ENCODE data around the gene KRT83. TPM values are rescaled to one million over a fixed set of nuclear protein-coding genes. Genes with fewer than 3 reads are reported as not detected.

KRT83 gene
- total RNA-seq, 5 donors from 2014 or later (not counting 1 experiment from before 2014, with no cell fraction given): not detected

DNA sequence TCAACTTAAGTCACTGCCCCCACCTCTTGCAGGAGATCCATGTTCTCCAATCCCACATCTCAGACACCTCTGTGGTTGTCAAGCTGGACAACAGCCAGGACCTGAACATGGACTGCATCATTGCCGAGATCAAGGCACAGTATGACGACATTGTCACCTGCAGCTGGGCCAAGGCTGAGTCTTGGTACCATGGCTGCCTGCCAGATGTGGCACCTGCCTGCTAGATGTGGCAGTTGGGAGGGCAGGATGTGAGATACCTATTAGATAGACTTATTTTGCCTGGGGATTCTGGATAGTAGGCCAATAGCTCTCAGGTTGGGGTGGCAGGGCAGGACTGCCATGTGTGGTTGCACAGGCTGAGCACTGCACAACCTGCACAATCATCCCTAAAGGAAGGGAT, 54.7 kb downstream of the KRT83 start:
- 94% methylated on average over 2 of the region's 2 CpGs for WGBS (ENCODE audit: insufficient coverage)
- Mint-ChIP-seq H3K4me1 (no peaks in the 10 kb centered on the region), H3K36me3 (no peaks in the 10 kb centered on the region), H3K9me3 (no peaks in the 10 kb centered on the region), H3K27me3 (peaks cover 21 to 26% of the 10 kb centered on the region in 2 donors), H3K4me3 (no peak overlapping the region), H3K27ac (no peak overlapping the region)
- Histone ChIP-seq H3K27ac (ENCODE audit: low read length) (no peak overlapping the region), H3K4me3 (ENCODE audit: control insufficient read depth in 1 of 2, extremely low read depth in 1 of 2, low read length in 1 of 2) (no peak overlapping the region), H3K27me3 (replicated peaks in 1 of 2; ENCODE audit: control insufficient read depth in 2 of 2, extremely low read depth in 1 of 2, insufficient read depth in 2 of 2, low read length in 1 of 2) (peaks cover 4 to 33% of the 10 kb centered on the region in 2 experiments), H3K4me1 (ENCODE audit: control insufficient read depth in 1 of 2, extremely low read depth in 1 of 2, insufficient read depth in 2 of 2, low read length in 2 of 2) (no peaks in the 10 kb centered on the region), H3K9me3 (no peaks in the 10 kb centered on the region), H3K36me3 (ENCODE audit: control insufficient read depth in 2 of 2, extremely low read depth in 1 of 2, insufficient read depth in 1 of 2, low read length in 1 of 2) (no peaks in the 10 kb centered on the region)
- ATAC-seq (replicated peaks in 1 of 4) (no peak), DNase-seq (no peak)
- ChIA-PET POLR2A (interaction anchor here in 1 of 2 donors (0.8 kb wide), 1 partner anchor 393 kb away, joined by 12 read pairs; no protein-coding TSS in a partner anchor), CTCF (no interaction called here)

DNA sequence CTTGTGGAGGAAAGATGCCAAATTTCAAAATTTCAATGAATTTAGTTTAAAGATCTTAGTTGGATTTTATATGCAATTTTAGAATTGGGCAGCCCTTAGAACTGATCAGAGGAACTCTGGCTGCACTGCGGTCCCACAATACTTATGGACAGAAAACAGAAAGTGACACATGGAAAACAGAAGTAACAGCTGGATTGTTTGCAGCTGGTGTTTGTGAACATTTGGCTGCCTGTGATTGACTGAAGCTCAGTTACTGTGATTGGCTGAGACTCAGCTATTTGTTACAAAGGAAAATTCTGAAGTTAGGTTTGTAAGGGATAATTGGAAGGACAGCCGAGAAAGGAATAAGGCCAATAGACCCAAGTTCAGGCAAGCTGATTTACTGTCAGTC, 56.8 kb downstream of the KRT83 start:
- ChIA-PET POLR2A (no interaction called here), CTCF (no interaction called here)
- Histone ChIP-seq H3K27ac (ENCODE audit: low read length) (no peak overlapping the region), H3K27me3 (replicated peaks in 1 of 2; ENCODE audit: control insufficient read depth in 2 of 2, extremely low read depth in 1 of 2, insufficient read depth in 2 of 2, low read length in 1 of 2) (peaks cover 4 to 34% of the 10 kb centered on the region in 2 experiments), H3K9me3 (no peaks in the 10 kb centered on the region), H3K36me3 (ENCODE audit: control insufficient read depth in 2 of 2, extremely low read depth in 1 of 2, insufficient read depth in 1 of 2, low read length in 1 of 2) (no peaks in the 10 kb centered on the region), H3K4me1 (ENCODE audit: control insufficient read depth in 1 of 2, extremely low read depth in 1 of 2, insufficient read depth in 2 of 2, low read length in 2 of 2) (no peaks in the 10 kb centered on the region), H3K4me3 (ENCODE audit: control insufficient read depth in 1 of 2, extremely low read depth in 1 of 2, low read length in 1 of 2) (no peak overlapping the region)
- WGBS (ENCODE audit: insufficient coverage): 83% methylated on average over 1 of the region's 2 CpGs
- ATAC-seq (replicated peaks in 1 of 4): no peak
- H3K27ac Mint-ChIP-seq: no peak overlapping the region
- H3K4me1 Mint-ChIP-seq: peaks cover 7 to 11% (median 9%) of the 10 kb centered on the region in 3 donors
- no peak for DNase-seq
- H3K4me3 Mint-ChIP-seq: no peak overlapping the region
- H3K36me3 Mint-ChIP-seq: no peaks in the 10 kb centered on the region
- H3K27me3 Mint-ChIP-seq: peaks cover 26 to 31% of the 10 kb centered on the region in 2 donors
- no peaks in the 10 kb centered on the region for H3K9me3 Mint-ChIP-seq

Other genes with a start within 250 kb of the KRT83 start
- under 1 TPM in 1 of 5 donors, not detected in 4; 0.41 TPM for gene SMIM41, start 241.7 kb downstream of the KRT83 start, total RNA-seq
- under 1 TPM in 2 of 5 donors, not detected in 3; 0.09 to 0.12 TPM for gene KRT80, start 129.4 kb downstream of the KRT83 start, total RNA-seq
- 1 to 10 TPM in 3 of 5 donors, not detected in 2; 2.7 to 3.8 (median 3.3) TPM for gene KRT7, start 88.2 kb downstream of the KRT83 start, total RNA-seq
- gene KRT86, start 46.8 kb downstream of the KRT83 start, total RNA-seq: under 1 TPM in 1 of 5 donors, not detected in 4; 0.35 TPM
- gene KRT81, start 29.9 kb downstream of the KRT83 start, total RNA-seq: 1 to 10 TPM in 1 of 5 donors, under 1 TPM in 2, not detected in 2; 0.30 to 1.0 (median 0.76) TPM
- gene KRT85, start 46.1 kb upstream of the KRT83 start, total RNA-seq: not detected
- gene KRT84, start 64.3 kb upstream of the KRT83 start, total RNA-seq: not detected
- gene KRT82, start 84.9 kb upstream of the KRT83 start, total RNA-seq: not detected
- gene KRT75, start 113.0 kb upstream of the KRT83 start, total RNA-seq: not detected
- not detected for gene KRT6B, start 130.7 kb upstream of the KRT83 start, total RNA-seq
- not detected for gene KRT6C, start 152.4 kb upstream of the KRT83 start, total RNA-seq
- gene KRT6A, start 171.9 kb upstream of the KRT83 start, total RNA-seq: not detected
- not detected for gene KRT5, start 199.0 kb upstream of the KRT83 start, total RNA-seq
- gene KRT71, start 231.7 kb upstream of the KRT83 start, total RNA-seq: not detected

Data from T-cell (primary cell).